ENCODE measurements around the gene HMX2.

The HMX2 gene

GRCh38 chr10:123142701-123143161 is 5.2 kb upstream of the HMX2 start:
- TF ChIP-seq POLR2A (IDR thresholded peaks at IDR 0.05; ENCODE audit: low read length) (no peak), GATA1 (IDR thresholded peaks at IDR 0.05; ENCODE audit: low read depth, low read length) (no peak)
- no peak for DNase-seq

- no peak for DNase-seq
- TF ChIP-seq POLR2A (IDR thresholded peaks at IDR 0.05; ENCODE audit: low read length), result no peak
- TF ChIP-seq GATA1 (IDR thresholded peaks at IDR 0.05; ENCODE audit: low read depth, low read length), result no peak
These were observed 4.6 kb upstream of the HMX2 start for GRCh38 chr10:123143162-123143824.

DNA sequence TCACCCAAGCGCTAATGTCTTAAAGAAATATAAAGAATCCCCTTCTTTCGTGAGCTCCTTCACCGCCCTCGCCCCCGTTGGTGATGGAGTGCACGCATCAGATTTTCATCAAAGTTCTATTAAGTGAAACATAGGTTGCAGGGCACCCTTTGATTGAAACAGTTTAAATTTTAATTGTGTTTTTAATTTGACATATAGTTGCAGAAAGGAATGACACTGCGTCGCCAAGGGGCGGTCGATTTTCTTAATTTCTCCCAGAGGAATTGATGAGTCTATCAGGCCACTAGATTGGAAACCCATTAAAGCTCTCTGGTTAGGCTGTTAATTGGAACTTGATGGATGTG is 4.1 kb upstream of the HMX2 start:
- no peak for DNase-seq
- TF ChIP-seq POLR2A (IDR thresholded peaks at IDR 0.05; ENCODE audit: low read length) (no peak), GATA1 (IDR thresholded peaks at IDR 0.05; ENCODE audit: low read depth, low read length) (no peak)

DNA sequence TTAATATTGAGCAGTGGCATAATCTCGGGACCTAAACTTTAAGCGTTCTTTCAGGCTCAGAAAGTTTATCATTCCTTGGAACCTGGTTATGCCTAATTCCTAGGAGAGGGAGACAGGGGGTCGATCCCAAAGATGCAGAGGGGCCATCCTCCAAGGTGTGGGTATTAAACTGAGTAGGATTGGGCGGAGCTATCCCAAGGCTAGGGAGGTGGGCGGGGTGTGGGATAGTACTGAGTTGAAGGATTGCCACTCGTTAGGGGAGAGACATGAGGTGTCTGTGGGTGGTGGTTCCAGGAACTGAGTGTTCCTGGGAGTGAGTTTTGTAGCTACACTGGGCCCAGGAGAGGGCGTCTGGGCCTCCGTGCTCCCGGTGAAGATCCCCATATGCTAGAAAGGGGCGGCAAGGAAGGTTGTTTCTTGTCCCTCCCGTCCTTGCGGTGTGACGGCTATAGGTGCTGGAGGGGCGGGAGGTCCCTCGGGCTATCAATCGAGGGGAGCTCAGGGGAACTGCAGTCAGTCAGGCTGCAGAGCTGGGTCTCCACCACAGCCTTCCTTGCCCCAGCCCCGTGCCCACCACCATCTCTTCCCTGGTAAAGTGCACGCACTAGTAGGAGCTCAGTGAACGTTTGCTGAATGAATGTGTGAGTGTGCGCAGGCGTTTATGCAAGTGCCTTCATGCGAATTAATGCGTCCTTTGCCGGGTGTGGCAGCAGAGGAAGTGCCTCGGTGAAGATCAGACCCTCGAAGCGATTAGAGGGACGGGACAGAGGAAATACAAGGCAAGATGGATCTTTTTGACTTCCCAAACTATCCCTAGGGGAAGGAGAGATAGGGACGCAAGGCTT is 3.0 kb upstream of the HMX2 start:
- peak; percentile 19 to 27 for DNase-seq
- TF ChIP-seq POLR2A (IDR thresholded peaks at IDR 0.05; ENCODE audit: low read length) (no peak), GATA1 (IDR thresholded peaks at IDR 0.05; ENCODE audit: low read depth, low read length) (no peak)

- TF ChIP-seq POLR2A (IDR thresholded peaks at IDR 0.05; ENCODE audit: low read length), result no peak
- TF ChIP-seq GATA1 (IDR thresholded peaks at IDR 0.05; ENCODE audit: low read depth, low read length), result no peak
These were observed 2.4 kb upstream of the HMX2 start for GRCh38 chr10:123145542-123146012.

GRCh38 chr10:123146013-123146893 is 1.7 kb upstream of the HMX2 start:
- TF ChIP-seq GATA1 (IDR thresholded peaks at IDR 0.05; ENCODE audit: low read depth, low read length) (no peak), POLR2A (IDR thresholded peaks at IDR 0.05; ENCODE audit: low read length) (no peak)
- peak; percentile 29 to 37 for DNase-seq

More at GRCh38 chr10:123145542-123146012, 2.4 kb upstream of the HMX2 start:
- DNase-seq, result no peak

- TF ChIP-seq GATA1 (IDR thresholded peaks at IDR 0.05; ENCODE audit: low read depth, low read length) (no peak), POLR2A (IDR thresholded peaks at IDR 0.05; ENCODE audit: low read length) (no peak)
- DNase-seq, result no peak
These were observed 872 bp upstream of the HMX2 start for GRCh38 chr10:123146894-123147634.

DNA sequence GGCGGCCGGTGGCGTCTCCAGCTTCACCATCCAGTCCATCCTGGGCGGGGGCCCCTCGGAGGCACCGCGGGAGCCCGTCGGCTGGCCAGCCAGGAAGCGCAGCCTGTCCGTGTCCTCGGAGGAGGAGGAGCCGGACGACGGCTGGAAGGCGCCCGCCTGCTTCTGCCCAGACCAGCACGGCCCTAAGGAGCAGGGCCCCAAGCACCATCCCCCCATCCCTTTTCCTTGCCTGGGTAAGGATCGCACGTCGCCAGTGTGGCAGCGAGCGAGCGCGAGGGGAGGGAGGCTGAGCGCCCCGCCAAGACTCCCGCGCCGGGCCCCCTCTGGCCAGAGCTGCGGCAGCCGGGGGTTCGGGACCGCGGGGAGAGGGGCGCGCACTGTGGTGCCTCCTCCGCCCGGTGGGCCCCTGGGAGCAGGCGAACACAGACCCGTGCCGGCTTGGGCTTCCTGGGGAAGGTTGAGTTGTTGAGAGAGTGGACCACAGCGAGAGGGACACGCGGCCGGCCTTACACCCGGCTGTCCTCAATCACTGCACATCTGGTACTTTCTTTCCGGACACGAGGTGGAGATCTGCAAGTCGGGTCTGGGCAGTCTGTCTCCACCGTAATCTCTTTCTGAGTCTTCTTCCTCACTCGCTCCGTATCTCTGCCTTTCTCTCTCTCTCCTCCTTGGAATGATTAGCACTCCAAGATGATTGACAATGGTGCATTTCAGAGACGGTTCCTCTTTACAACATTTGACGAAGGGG is 652 bp downstream of the HMX2 start:
- TF ChIP-seq GATA1 (IDR thresholded peaks at IDR 0.05; ENCODE audit: low read depth, low read length), result no peak
- no peak for TF ChIP-seq POLR2A (IDR thresholded peaks at IDR 0.05; ENCODE audit: low read length)
- peak; percentile 24 to 37 for DNase-seq

DNA sequence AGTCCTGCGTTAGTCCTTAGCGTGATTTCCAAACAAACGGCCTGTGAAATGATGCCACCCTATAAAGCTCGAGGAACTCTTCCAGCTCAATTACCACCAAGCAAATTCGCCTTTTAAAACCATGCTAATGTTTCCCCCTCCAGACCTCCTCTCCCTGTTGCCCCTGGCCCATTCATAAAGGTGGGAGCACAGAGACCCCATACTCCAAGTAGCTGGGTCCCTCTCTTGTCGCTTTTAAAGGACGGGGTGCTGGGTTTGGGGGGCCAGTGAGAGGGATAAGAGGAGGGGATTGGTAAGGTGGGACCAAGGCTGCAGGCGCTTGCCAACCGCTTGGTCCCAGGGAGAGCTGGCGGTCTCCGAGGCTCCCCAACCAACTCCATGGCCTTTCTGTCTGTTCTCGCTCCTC is 1.2 kb downstream of the HMX2 start:
- no peak for DNase-seq
- TF ChIP-seq GATA1 (IDR thresholded peaks at IDR 0.05; ENCODE audit: low read depth, low read length) (no peak), POLR2A (IDR thresholded peaks at IDR 0.05; ENCODE audit: low read length) (no peak)

DNA sequence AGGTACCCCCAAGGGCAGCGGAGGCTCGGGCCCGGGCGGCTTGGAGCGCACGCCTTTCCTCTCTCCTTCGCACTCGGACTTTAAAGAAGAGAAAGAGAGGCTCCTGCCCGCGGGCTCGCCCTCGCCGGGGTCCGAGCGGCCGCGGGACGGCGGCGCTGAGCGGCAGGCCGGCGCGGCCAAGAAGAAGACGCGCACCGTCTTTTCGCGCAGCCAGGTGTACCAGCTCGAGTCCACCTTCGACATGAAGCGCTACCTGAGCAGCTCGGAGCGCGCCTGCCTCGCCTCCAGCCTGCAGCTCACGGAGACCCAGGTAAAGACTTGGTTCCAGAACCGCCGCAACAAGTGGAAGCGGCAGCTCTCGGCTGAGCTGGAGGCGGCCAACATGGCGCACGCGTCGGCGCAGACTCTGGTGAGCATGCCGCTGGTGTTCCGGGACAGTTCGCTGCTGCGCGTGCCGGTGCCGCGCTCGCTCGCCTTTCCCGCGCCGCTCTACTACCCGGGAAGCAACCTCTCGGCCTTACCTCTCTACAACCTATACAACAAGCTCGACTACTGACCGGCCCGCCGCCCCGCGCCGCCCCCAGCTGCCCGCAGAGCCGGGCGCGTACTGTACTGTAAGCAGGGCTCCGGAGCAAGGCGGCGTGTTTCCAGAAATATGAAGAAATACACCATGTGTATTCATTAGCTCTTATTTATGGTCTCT is 1.8 kb downstream of the HMX2 start:
- TF ChIP-seq GATA1 (IDR thresholded peaks at IDR 0.05; ENCODE audit: low read depth, low read length) (no peak), POLR2A (IDR thresholded peaks at IDR 0.05; ENCODE audit: low read length) (no peak)
- DNase-seq, result peak; percentile 57 to 61

- peak; percentile 60 to 66 for DNase-seq
- TF ChIP-seq POLR2A (IDR thresholded peaks at IDR 0.05; ENCODE audit: low read length) (no peak), GATA1 (IDR thresholded peaks at IDR 0.05; ENCODE audit: low read depth, low read length) (no peak)
These were observed 2.5 kb downstream of the HMX2 start for GRCh38 chr10:123150271-123150985.

Data from erythroblast (primary cell).